SK-N-SH treated with all-trans-retinoic acid at 6 μM for 48 hours (cell line): Measurements from ENCODE around the gene PRDM8.

Experiments
- ARNTL ChIP-seq: fragments of 450-650 bp; formaldehyde crosslinking; IDR thresholded peaks from 2 replicates; pipeline ENCODE4 v1.5.0; 2020; ENCODE audit warnings: low read depth, mild to moderate bottlenecking, moderate library complexity, borderline replicate concordance
- BACH2 ChIP-seq: fragments of 250-450 bp; sonication (Bioruptor Pico); IDR thresholded peaks from 2 replicates; pipeline ENCODE4 v1.9.0; 2021; ENCODE audit warnings: mild to moderate bottlenecking, borderline replicate concordance
- CREB5 ChIP-seq: fragments of 250-450 bp; sonication (Bioruptor Pico); IDR thresholded peaks from 2 replicates; pipeline ENCODE4 v1.5.1; 2020; ENCODE audit warnings: low read depth, mild to moderate bottlenecking, moderate library complexity
- ESRRG ChIP-seq: fragments of 250-450 bp; sonication (Bioruptor Pico); IDR thresholded peaks from 2 replicates; pipeline ENCODE4 v1.6.1; 2021; ENCODE audit warnings: mild to moderate bottlenecking
- GLIS3 ChIP-seq: fragments of 250-450 bp; sonication (Bioruptor Pico); IDR thresholded peaks from 2 replicates; pipeline ENCODE4 v1.5.0; 2020; ENCODE audit warnings: mild to moderate bottlenecking, moderate library complexity
- ISL1 ChIP-seq: fragments of 250-450 bp; sonication (Bioruptor Pico); IDR thresholded peaks from 2 replicates; pipeline ENCODE4 v2.1.2; 2022; ENCODE audit warnings: mild to moderate bottlenecking, moderate library complexity
- OSR1 ChIP-seq: fragments of 250-450 bp; sonication (Bioruptor Pico); IDR thresholded peaks from 2 replicates; pipeline ENCODE4 v1.8.0; 2022; ENCODE audit warnings: moderate library complexity, mild to moderate bottlenecking, inconsistent platforms
- PPARA ChIP-seq: fragments of 250-450 bp; sonication (Bioruptor Pico); IDR thresholded peaks from 2 replicates; pipeline ENCODE4 v1.5.0; 2020; ENCODE audit warnings: mild to moderate bottlenecking, borderline replicate concordance
- ZFP3 ChIP-seq: fragments of 250-450 bp; sonication (Bioruptor Pico); IDR thresholded peaks from 2 replicates; pipeline ENCODE4 v1.5.0; 2020; ENCODE audit warnings: mild to moderate bottlenecking, moderate library complexity
- ZNF70 ChIP-seq: fragments of 450-650 bp; formaldehyde crosslinking; IDR thresholded peaks from 2 replicates; pipeline ENCODE4 v1.5.0; 2020; ENCODE audit warnings: mild to moderate bottlenecking, moderate library complexity
- ZNF8 ChIP-seq: fragments of 450-650 bp; formaldehyde crosslinking; IDR thresholded peaks from 2 replicates; pipeline ENCODE4 v1.5.0; 2020; ENCODE audit warnings: mild to moderate bottlenecking, moderate library complexity
- TF ChIP-seq, protein P1 (sequence below): fragments of 250-450 bp; sonication (Bioruptor Pico); IDR thresholded peaks from 2 replicates; pipeline ENCODE4 v1.8.0; 2020; ENCODE audit warnings: mild to moderate bottlenecking, moderate library complexity, borderline replicate concordance

DNA sequence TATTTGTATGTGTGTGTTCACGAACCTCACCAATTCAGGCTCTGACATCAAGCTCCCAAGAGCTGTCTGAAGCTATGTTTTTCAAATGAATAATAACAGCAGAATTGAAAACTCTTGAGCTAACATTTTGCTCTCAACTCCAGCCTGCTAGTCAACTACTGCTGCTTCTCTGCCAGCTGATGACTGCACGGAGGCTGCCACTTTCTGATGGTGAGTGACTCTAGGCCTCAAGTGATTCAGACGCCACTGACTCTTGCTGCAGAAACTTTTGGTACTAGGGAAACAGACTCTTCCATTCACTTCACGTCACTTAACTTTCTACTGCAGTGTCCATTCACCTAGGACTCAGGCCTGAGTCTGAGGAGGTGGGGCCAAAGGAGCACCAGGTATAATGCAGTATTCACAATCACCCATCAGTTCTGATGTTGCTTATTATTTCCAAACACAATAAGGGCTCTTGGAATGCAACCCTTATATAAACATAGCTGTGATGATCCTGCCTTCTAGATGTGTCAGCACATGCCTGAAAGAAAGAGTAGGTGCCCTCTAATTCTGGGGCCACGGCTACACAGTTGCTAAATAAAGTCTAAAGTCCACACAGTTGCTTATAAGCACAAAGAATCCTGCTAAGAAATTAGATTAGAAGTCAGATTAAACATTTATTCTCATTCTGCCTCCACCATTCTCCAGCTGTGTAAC lies 16.0 kb downstream of the PRDM8 start:
- no peak for TF ChIP-seq GLIS3 (CRISPR knock-in tag)
- no peak for TF ChIP-seq ESRRG (CRISPR knock-in tag)
- TF ChIP-seq CREB5: no peak
- no peak for TF ChIP-seq ISL1 (CRISPR knock-in tag)
- no peak for TF ChIP-seq ZNF8 (CRISPR knock-in tag)
- no peak for TF ChIP-seq PPARA (CRISPR knock-in tag)
- no peak for TF ChIP-seq ARNTL (CRISPR knock-in tag)
- TF ChIP-seq ZFP3 (CRISPR knock-in tag): no peak
- TF ChIP-seq, protein P1, sequence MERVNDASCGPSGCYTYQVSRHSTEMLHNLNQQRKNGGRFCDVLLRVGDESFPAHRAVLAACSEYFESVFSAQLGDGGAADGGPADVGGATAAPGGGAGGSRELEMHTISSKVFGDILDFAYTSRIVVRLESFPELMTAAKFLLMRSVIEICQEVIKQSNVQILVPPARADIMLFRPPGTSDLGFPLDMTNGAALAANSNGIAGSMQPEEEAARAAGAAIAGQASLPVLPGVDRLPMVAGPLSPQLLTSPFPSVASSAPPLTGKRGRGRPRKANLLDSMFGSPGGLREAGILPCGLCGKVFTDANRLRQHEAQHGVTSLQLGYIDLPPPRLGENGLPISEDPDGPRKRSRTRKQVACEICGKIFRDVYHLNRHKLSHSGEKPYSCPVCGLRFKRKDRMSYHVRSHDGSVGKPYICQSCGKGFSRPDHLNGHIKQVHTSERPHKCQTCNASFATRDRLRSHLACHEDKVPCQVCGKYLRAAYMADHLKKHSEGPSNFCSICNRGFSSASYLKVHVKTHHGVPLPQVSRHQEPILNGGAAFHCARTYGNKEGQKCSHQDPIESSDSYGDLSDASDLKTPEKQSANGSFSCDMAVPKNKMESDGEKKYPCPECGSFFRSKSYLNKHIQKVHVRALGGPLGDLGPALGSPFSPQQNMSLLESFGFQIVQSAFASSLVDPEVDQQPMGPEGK: no peak
- TF ChIP-seq OSR1 (CRISPR knock-in tag): no peak
- TF ChIP-seq BACH2: no peak
- no peak for TF ChIP-seq ZNF70 (CRISPR knock-in tag)
